GM18517 (cell line): Measurements from ENCODE around the gene ZFP36L2.
"Not testable (repeated sequence)": the region's sequence is repeated elsewhere in the genome, so short reads cannot be mapped to it uniquely, and the experiment has no call there.

ENCODE experiments used
- ATAC-seq: cut with Tn5 transposase; IDR thresholded peaks from one replicate; pipeline ENCODE4 v1.9.1; 2021; ENCODE audit warnings: mild to moderate bottlenecking, moderate library complexity; ENCODE audit not compliant: unreplicated experiment

Gene ZFP36L2

GRCh38 chr2:43190311-43191052, 35.9 kb downstream of the ZFP36L2 start:
- no peak for ATAC-seq

- not testable (repeated sequence) for ATAC-seq
These were observed 36.5 kb downstream of the ZFP36L2 start for GRCh38 chr2:43189861-43190260.

DNA sequence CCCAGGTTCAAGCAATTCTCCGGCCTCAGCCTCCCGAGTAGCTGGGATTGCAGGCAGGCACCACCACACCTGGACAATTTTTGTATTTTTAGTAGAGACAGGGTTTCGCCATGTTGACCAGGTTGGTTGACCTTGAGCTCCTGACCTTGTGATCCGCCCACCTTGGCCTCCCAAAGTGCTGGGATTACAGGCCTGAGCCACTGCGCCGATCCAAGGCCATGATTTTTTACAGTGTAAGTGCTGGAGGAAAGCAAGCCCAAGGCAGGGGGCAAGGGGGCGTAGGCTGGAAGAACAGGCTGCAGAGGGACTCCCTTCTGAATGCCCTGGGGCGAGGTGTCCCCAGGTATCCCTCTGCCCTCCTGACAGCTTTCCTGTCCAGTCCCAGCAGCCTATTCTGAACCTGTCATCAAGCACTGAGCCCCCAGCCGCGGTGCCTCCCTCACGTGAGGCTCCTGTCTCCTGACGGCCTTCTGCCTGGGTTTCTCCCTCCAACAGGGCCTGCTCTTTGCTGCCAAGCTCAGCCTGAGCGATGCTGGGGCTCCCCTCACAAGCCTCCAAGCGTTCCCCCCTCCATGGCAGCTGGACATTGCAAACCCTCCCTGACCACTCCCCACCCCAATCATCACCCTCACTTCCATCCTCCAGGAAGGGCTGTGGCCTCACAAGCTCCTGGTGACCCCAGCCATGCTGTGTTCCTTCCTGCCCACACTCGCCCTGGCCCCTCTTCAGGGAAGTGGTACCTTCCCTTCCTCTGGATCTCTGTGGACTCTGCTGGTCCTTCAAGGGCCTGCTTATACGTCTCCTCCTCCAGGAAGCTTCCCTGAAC, 37.6 kb downstream of the ZFP36L2 start:
- ATAC-seq: no peak

DNA sequence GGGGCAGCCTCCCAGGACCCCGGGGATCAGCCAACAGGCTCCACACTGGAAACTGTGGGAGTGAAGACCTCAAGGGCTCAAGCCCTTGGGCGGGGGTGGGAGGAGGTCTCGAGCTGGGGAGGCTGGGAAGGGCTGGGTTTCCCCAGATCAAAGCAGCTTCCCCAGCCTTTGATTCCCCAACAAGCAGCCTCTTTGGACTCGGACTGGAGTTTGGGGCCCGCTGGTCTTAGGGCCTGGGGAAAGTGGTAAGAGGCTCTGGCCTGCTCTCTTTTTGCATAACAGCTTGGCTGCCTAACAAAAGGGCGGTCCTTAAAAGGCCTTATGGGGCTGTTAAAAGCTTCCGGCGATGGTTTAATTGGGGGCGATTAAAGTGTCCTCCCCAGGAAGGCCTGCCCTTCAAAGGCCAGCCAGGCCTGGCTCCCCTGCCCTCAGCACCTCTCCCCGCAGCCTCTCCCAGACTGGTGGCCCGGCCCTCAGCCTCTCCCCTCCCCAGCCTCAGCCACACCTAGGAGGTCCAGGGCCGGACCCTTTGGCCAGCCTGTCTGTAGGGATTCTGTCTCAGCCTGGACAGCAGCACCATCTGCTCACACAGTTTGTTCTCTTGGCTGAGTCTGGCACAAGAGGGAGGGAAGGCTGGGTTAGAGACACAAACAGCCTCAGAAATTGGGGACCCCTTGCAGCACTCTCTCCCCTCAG, 39.6 kb downstream of the ZFP36L2 start:
- ATAC-seq: no peak

GRCh38 chr2:43186321-43186678, 40.1 kb downstream of the ZFP36L2 start:
- no peak for ATAC-seq

- ATAC-seq: no peak
These were observed 41.3 kb downstream of the ZFP36L2 start for GRCh38 chr2:43185146-43185545.

GRCh38 chr2:43184339-43184895, 42.0 kb downstream of the ZFP36L2 start:
- ATAC-seq: no peak

DNA sequence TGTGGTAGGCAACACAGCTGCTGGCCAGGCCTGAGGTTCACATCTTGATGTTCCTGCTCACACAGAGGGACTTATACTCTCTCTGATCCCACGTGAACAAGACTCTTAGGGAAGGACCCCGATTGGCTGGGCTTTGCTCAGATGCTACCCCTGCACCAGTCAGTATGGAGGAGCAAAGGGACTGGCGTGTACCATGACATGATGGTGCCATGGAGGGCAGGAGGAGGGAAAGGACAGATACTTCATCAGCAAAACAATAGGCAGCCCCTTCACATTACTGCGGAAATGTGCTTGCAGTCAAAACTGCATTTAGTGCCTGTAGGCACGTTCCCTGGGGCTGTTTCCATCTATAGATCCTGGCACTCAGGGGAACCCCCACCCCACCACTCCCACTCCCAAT, 42.7 kb downstream of the ZFP36L2 start:
- ATAC-seq: no peak

GRCh38 chr2:43180897-43181296, 45.5 kb downstream of the ZFP36L2 start:
- ATAC-seq: no peak

DNA sequence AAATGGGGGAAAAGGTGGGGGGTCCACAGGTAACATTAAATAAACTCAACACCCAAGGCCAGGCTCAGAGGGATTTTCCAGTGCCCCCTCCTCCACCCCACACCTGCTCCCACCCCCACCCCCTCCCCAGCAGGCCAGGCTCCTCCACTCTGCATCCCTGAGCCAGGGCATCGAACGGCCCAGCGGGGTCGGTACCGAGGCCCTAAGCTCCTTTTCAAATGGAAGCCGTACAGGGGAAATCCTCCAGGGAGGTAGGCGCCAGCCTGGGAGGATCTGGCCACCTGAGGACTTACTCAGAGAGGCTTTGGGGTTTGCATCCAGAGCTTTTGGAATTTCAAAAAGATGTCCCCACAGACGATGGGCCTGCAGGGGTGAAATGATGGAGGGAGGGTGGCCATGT, 46.5 kb downstream of the ZFP36L2 start:
- ATAC-seq: no peak

- ATAC-seq: no peak
These were observed 47.5 kb downstream of the ZFP36L2 start for GRCh38 chr2:43178602-43179542.

DNA sequence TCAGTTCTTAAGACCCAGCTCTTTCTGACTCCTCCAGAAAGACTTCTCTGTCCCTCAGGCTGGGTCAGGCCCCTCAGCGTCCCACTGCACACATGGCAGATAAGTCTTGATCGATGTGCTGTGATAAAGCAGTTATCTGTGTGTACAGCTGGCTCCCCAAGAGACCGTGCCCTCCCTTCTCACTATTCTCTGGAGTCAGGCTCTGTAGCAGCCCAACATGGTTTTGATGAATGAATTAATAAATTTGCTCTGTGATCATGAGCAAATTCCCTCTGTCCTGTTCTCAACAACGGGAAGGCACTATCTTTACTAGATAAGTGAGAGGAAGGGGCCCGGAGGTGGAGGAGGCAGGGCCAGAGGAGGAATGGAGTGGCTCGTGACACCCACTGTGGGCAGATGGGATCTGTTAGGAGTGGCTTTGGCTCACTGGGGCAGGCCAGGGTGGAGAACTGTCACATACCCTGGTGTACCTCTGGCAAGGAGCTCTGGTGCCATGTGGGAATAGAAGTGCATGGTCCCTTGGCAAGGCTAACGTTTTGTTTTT, 48.3 kb downstream of the ZFP36L2 start:
- ATAC-seq: no peak

- ATAC-seq: no peak
These were observed 50.0 kb downstream of the ZFP36L2 start for GRCh38 chr2:43176449-43176848.

DNA sequence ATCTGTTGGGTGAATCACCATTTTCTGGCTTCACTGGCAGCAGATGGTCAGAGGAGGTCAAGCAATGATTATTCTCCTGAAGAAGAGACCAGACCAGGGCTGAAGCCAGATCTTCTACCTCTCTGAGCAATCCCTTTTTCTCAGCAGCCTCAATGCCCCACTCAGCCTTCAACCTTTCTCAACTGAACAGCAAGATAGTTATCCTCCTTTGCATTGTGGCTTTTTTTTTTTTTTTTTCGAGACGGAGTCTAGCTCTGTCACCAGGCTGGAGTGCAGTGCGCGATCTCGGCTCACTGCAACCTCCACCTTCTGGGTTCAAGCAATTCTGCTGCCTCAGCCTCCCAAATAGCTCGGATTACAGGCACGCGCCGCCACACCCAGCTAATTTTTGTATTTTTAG, 50.5 kb downstream of the ZFP36L2 start:
- ATAC-seq: no peak

- ATAC-seq: no peak
These were observed 51.4 kb downstream of the ZFP36L2 start for GRCh38 chr2:43175020-43175441.

DNA sequence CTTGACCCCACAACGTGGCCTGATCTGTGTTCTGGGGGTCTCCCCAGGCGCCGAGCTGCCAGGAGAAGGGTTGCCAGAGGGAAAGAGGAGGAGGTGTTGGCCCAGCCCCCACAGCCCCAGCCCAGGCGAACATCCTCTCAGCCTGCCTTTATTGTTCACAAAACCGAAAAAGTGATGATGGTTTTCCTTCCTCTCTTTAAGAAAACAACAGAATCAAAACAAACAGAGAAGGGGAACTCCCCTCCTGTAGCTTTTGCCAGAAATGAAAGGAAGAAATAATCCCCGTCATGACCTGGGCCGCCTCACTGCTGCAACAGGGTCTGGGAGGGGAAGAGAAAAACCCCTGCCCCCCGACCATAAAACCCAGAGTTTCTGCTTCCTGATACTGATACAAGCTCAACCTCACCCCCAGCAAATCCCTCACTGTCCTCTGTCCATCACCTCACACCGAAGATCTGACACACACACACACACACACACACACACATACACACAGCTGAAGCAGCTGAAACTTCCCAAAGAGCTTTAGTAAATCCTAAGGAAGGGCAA, 52.0 kb downstream of the ZFP36L2 start:
- ATAC-seq: peak; percentile 90
